Fibroblast of lung (primary cell): Measurements from ENCODE around the gene EOGT. TPM values are rescaled to one million over a fixed set of nuclear protein-coding genes. Genes with fewer than 3 reads are reported as not detected.
A peak's percentile ranks its signal among the peaks of the same experiment; 100 is the strongest.

Experiments
- DNase-seq, 2 donors: peaks; one replicate each; pipeline versions ENCODE4 v3.0.0 to v3.0.0-alpha.2; 2010; ENCODE audit warnings: low read depth in 2 of 2
- H2AFZ ChIP-seq: 2 replicates; pipeline ENCODE4 v1.5.1; 2012; ENCODE audit warnings: low read length, control low read depth, inconsistent platforms
- H3K27ac ChIP-seq: 2 replicates; pipeline ENCODE4 v1.5.1; 2011; ENCODE audit warnings: low read length, control low read depth; ENCODE audit not compliant: insufficient read depth
- H3K27me3 ChIP-seq: 2 replicates; pipeline ENCODE4 v1.5.1; 2011; ENCODE audit warnings: mild to moderate bottlenecking, low read length; ENCODE audit not compliant: control insufficient read depth, insufficient read depth
- H3K36me3 ChIP-seq: 2 replicates; pipeline ENCODE4 v1.5.1; 2011; ENCODE audit warnings: low read length; ENCODE audit not compliant: control insufficient read depth, insufficient read depth
- H3K4me1 ChIP-seq: 2 replicates; pipeline ENCODE4 v1.5.1; 2011; ENCODE audit warnings: low read length; ENCODE audit not compliant: control insufficient read depth, insufficient read depth; ENCODE audit errors: extremely low read depth
- H3K4me2 ChIP-seq: 2 replicates; pipeline ENCODE4 v1.5.1; 2011; ENCODE audit warnings: low read length, control low read depth; ENCODE audit not compliant: insufficient read depth; ENCODE audit errors: extremely low read depth
- H3K4me3 ChIP-seq, 4 experiments: fragments of 200-600 bp in 1 of 4; sonication (generic) in 1 of 4; replicated peaks in 1 of 4; 2 replicates each; pipeline ENCODE4 v1.5.1; 2011 to 2016; ENCODE audit warnings: low read length in 4 of 4, low read depth in 3 of 4, mild to moderate bottlenecking in 3 of 4, control low read depth in 2 of 4, inconsistent platforms in 1 of 4, mixed read lengths in 1 of 4; ENCODE audit not compliant: insufficient read depth in 1 of 4; ENCODE audit errors: control extremely low read depth in 1 of 4
- H3K79me2 ChIP-seq: 2 replicates; pipeline ENCODE4 v1.5.1; 2012; ENCODE audit warnings: mild to moderate bottlenecking, low read length, inconsistent platforms; ENCODE audit not compliant: control insufficient read depth, insufficient read depth
- H3K9ac ChIP-seq: 2 replicates; pipeline ENCODE4 v1.5.1; 2011; ENCODE audit warnings: mild to moderate bottlenecking, low read length, control low read depth; ENCODE audit not compliant: insufficient read depth
- H3K9me3 ChIP-seq: 2 replicates; pipeline ENCODE4 v1.5.1; 2012; ENCODE audit warnings: low read depth, low read length; ENCODE audit not compliant: control insufficient read depth, insufficient read depth
- H4K20me1 ChIP-seq: 2 replicates; pipeline ENCODE4 v1.5.1; 2011; ENCODE audit warnings: low read length; ENCODE audit not compliant: control insufficient read depth, insufficient read depth; ENCODE audit errors: extremely low read depth
- CTCF ChIP-seq, 2 donors: IDR thresholded peaks in 1 of 2; conservative IDR thresholded peaks in 1 of 2; 1 replicate in 1 of 2; 2 replicates in 1 of 2; pipeline ENCODE4 v1.5.1; 2011 to 2012; ENCODE audit warnings: low read length in 2 of 2, control low read depth in 1 of 2, inconsistent platforms in 1 of 2, low read depth in 1 of 2, mild to moderate bottlenecking in 1 of 2
- EZH2 ChIP-seq: IDR thresholded peaks from 2 replicates; pipeline ENCODE4 v1.5.1; 2012; ENCODE audit warnings: low read length, control low read depth, mild to moderate bottlenecking; ENCODE audit errors: missing control alignments
- polyA plus RNA-seq, 2 donors: library from polyadenylated mRNA; depleted of rRNA in 1 of 2; stranded (reverse) in 1 of 2; unstranded in 1 of 2; fragments of >200 nt; gene quantifications; 2 replicates each; pipeline ENCODE4 v1.2.1, GENCODE V29; 2011 to 2012; ENCODE audit warnings: missing spikeins in 1 of 2
- total RNA-seq: library from RNA; depleted of rRNA; stranded (reverse); fragments of >200 nt; gene quantifications from 2 replicates; pipeline ENCODE4 v1.2.1, GENCODE V29; 2014

The EOGT gene
- total and polyA plus RNA-seq, 2 donors (not counting 1 experiment from before 2014, with no cell fraction given), result 30.6 to 50.9 TPM

GRCh38 chr3:69008980-69009379 is 4.5 kb downstream of the EOGT start:
- peak in 1 of 2 donors; percentile 26 for DNase-seq
- H3K9me3 ChIP-seq, result no peaks in the 10 kb centered on the region
- no peaks in the 10 kb centered on the region for H4K20me1 ChIP-seq
- H3K4me3 ChIP-seq, result no peak overlapping the region
- H3K79me2 ChIP-seq, result no peaks in the 10 kb centered on the region
- H3K4me2 ChIP-seq, result no peak overlapping the region
- TF ChIP-seq CTCF (conservative IDR thresholded peaks at IDR 0.05 in 1 of 2, IDR thresholded peaks at IDR 0.05 in 1 of 2; ENCODE audit: low read depth in 1 of 2, low read length in 2 of 2), result no peak
- no peak for TF ChIP-seq EZH2
- peaks cover 4% of the 10 kb centered on the region for H3K36me3 ChIP-seq
- peaks cover 13% of the 10 kb centered on the region for H3K4me1 ChIP-seq
- H3K27me3 ChIP-seq, result no peaks in the 10 kb centered on the region
- peak overlapping the region; percentile 46 for H3K27ac ChIP-seq
- no peak overlapping the region for H3K9ac ChIP-seq
- H2AFZ ChIP-seq, result no peak overlapping the region

GRCh38 chr3:69005791-69006482 is 7.5 kb downstream of the EOGT start:
- no peak for DNase-seq
- H2AFZ ChIP-seq, result no peak overlapping the region
- no peaks in the 10 kb centered on the region for H4K20me1 ChIP-seq
- no peak overlapping the region for H3K27ac ChIP-seq
- TF ChIP-seq CTCF (conservative IDR thresholded peaks at IDR 0.05 in 1 of 2, IDR thresholded peaks at IDR 0.05 in 1 of 2; ENCODE audit: low read depth in 1 of 2, low read length in 2 of 2) (no peak), EZH2 (no peak)
- no peaks in the 10 kb centered on the region for H3K27me3 ChIP-seq
- H3K36me3 ChIP-seq, result peaks cover 3% of the 10 kb centered on the region
- no peaks in the 10 kb centered on the region for H3K79me2 ChIP-seq
- H3K4me2 ChIP-seq, result no peak overlapping the region
- peaks cover 11% of the 10 kb centered on the region for H3K4me1 ChIP-seq
- no peak overlapping the region for H3K9ac ChIP-seq
- no peaks in the 10 kb centered on the region for H3K9me3 ChIP-seq
- H3K4me3 ChIP-seq, result no peak overlapping the region

GRCh38 chr3:69005071-69005790 is 8.3 kb downstream of the EOGT start:
- Histone ChIP-seq H3K79me2 (no peaks in the 10 kb centered on the region), H3K36me3 (peaks cover 3% of the 10 kb centered on the region), H3K4me2 (no peak overlapping the region), H3K4me1 (peaks cover 8% of the 10 kb centered on the region), H3K27me3 (no peaks in the 10 kb centered on the region), H3K9me3 (no peaks in the 10 kb centered on the region), H2AFZ (no peak overlapping the region), H3K9ac (no peak overlapping the region), H3K27ac (no peak overlapping the region), H3K4me3 (no peak overlapping the region), H4K20me1 (no peaks in the 10 kb centered on the region)
- peak in 1 of 2 donors; percentile 52 for DNase-seq
- TF ChIP-seq CTCF (conservative IDR thresholded peaks at IDR 0.05 in 1 of 2, IDR thresholded peaks at IDR 0.05 in 1 of 2; ENCODE audit: low read depth in 1 of 2, low read length in 2 of 2), result no peak
- no peak for TF ChIP-seq EZH2
